Adrenal gland (tissue), 12 donors: Measurements from ENCODE around the gene NECTIN1. TPM values are rescaled to one million over a fixed set of nuclear protein-coding genes. Genes with fewer than 3 reads are reported as not detected.

Source experiments
- DNase-seq, 7 donors: peaks; one replicate each; pipeline ENCODE4 v3.0.0-alpha.2; 2019 to 2020
- H3K27ac ChIP-seq, 5 donors: fragments of 200-600 bp; sonication (generic) in 4 of 5; 1 replicate in 3 of 5; 2 replicates in 2 of 5; pipeline versions ENCODE4 v1.5.1 to v1.8.0; 2016 to 2020; ENCODE audit warnings: mild to moderate bottlenecking in 1 of 5
- H3K27me3 ChIP-seq: fragments of 200-600 bp; 2 replicates; pipeline ENCODE4 v1.8.0; 2021
- H3K36me3 ChIP-seq, 2 donors: fragments of 200-600 bp; replicated peaks in 1 of 2; 1 replicate in 1 of 2; 2 replicates in 1 of 2; pipeline versions ENCODE4 v1.5.1 to v1.8.0; 2018 to 2022
- H3K4me1 ChIP-seq, 2 donors: fragments of 200-600 bp; replicated peaks in 1 of 2; 1 replicate in 1 of 2; 2 replicates in 1 of 2; pipeline versions ENCODE4 v1.5.1 to v1.8.0; 2018 to 2021
- H3K4me3 ChIP-seq, 4 donors: fragments of 200-600 bp; sonication (generic) in 3 of 4; one replicate each; pipeline ENCODE4 v1.5.1; 2016 to 2018
- H3K9me3 ChIP-seq, 3 donors: fragments of 200-600 bp; sonication (generic) in 1 of 3; replicated peaks in 1 of 3; 1 replicate in 2 of 3; 2 replicates in 1 of 3; pipeline versions ENCODE4 v1.5.1 to v1.8.0; 2016 to 2021
- CTCF ChIP-seq, 6 experiments: fragments of 450-650 bp in 4 of 6; fragments of 200-600 bp in 2 of 6; sonication (generic) in 1 of 6; IDR thresholded peaks; 1 replicate in 5 of 6; 2 replicates in 1 of 6; pipeline versions ENCODE4 v1.5.1 to v1.8.0; 2016 to 2021; ENCODE audit warnings: antibody characterized with exemption in 6 of 6, mild to moderate bottlenecking in 2 of 6, moderate library complexity in 1 of 6
- POLR2A ChIP-seq, 2 donors: fragments of 450-650 bp; IDR thresholded peaks; one replicate each; pipeline ENCODE4 v1.6.1; 2017; ENCODE audit warnings: antibody characterized with exemption in 2 of 2, mild to moderate bottlenecking in 2 of 2, moderate library complexity in 1 of 2
- WGBS, 4 donors: extraction: QIAGEN DNeasy Blood & Tissue Kit in 2 of 4; methylation state at CpG; one replicate each; pipeline versions ENCODE4 v1.1.5 to v1.1.7; 2013 to 2017; 5-methylcytosine and 5-hydroxymethylcytosine counted together
- intact Hi-C, 2 donors: fragments of 100-400 bp; cut with DNase I; formaldehyde crosslinking; loops; one replicate each; pipeline versions ENCODE4 v1.14.1 to v1.15.0; 2022 to 2023
- polyA plus RNA-seq, 3 donors: library from polyadenylated mRNA; stranded (reverse); fragments of 200-250 nt in 2 of 3; fragments of 350-450 nt in 1 of 3; fragmentation: Illumina TruSeq in 1 of 3; extraction: RNeasy Lipid Tissue Mini Kit (QIAGEN cat#74804) in 1 of 3; gene quantifications; one replicate each; pipeline ENCODE4 v1.2.3, GENCODE V29; 2013 to 2014
- total RNA-seq, 9 donors: library from RNA; depleted of rRNA in 4 of 9; stranded (reverse); fragments of >200 nt in 4 of 9; fragments of 120-200 nt in 1 of 9; fragmentation: NEBNext Ultra II Directional in 1 of 9; extraction: Animal tissue kit (Norgen Biotek cat#: 25700) in 1 of 9; gene quantifications; one replicate each; pipeline versions ENCODE4 v1.1.0 to v1.2.4, GENCODE V29; 2013 to 2023
- donor health status: healthy with polysubstance abuse.
- donor health status: Bipolar disorder and iron deficiency.
- donor health status: DM: yes; HTN: yes; CAD: no.
- donor health status: DM: no; HTN: no; CAD: no.
- donor health status: DM: no; HTN: no; CAD: no.
- donor health status: DM: yes; HTN: yes; CAD: no.

The NECTIN1 gene
- total and polyA plus RNA-seq, 12 donors = 1.6 to 19.6 (median 5.4) TPM

GRCh38 chr11:119709638-119710346 is 19.2 kb downstream of the NECTIN1 start:
- no peak overlapping the region for H3K27ac ChIP-seq
- H3K4me3 ChIP-seq = no peak overlapping the region
- DNase-seq = peak in 1 of 7 donors; percentile 74
- no peaks in the 10 kb centered on the region for H3K36me3 ChIP-seq
- H3K4me1 ChIP-seq = no peaks in the 10 kb centered on the region
- no peaks in the 10 kb centered on the region for H3K9me3 ChIP-seq
- TF ChIP-seq CTCF (IDR thresholded peaks at IDR 0.05) = no peak
- TF ChIP-seq POLR2A (IDR thresholded peaks at IDR 0.05) = no peak
- no peaks in the 10 kb centered on the region for H3K27me3 ChIP-seq
- 54 to 66% (median 58%) methylated on average over 17 to 22 of the region's 22 CpGs for WGBS, 4 donors
- intact Hi-C loops = no loop called here

- Histone ChIP-seq H3K9me3 (no peaks in the 10 kb centered on the region), H3K36me3 (no peaks in the 10 kb centered on the region), H3K27ac (no peak overlapping the region), H3K4me3 (no peak overlapping the region), H3K4me1 (no peaks in the 10 kb centered on the region), H3K27me3 (no peaks in the 10 kb centered on the region)
- TF ChIP-seq CTCF (IDR thresholded peaks at IDR 0.05) = no peak
- TF ChIP-seq POLR2A (IDR thresholded peaks at IDR 0.05) = no peak
- DNase-seq = no peak
- intact Hi-C loops = no loop called here
- 72 to 80% (median 76%) methylated on average over 8 to 9 of the region's 9 CpGs for WGBS, 4 donors
Measured at GRCh38 chr11:119709171-119709570, 19.8 kb downstream of the NECTIN1 start.

GRCh38 chr11:119708384-119708783 is 20.6 kb downstream of the NECTIN1 start:
- no peaks in the 10 kb centered on the region for H3K4me1 ChIP-seq
- intact Hi-C loops = no loop called here
- H3K36me3 ChIP-seq = no peaks in the 10 kb centered on the region
- no peaks in the 10 kb centered on the region for H3K27me3 ChIP-seq
- H3K9me3 ChIP-seq = no peaks in the 10 kb centered on the region
- DNase-seq = no peak
- no peak overlapping the region for H3K4me3 ChIP-seq
- TF ChIP-seq POLR2A (IDR thresholded peaks at IDR 0.05) = no peak
- no peak for TF ChIP-seq CTCF (IDR thresholded peaks at IDR 0.05)
- WGBS, 4 donors = 80 to 84% (median 83%) methylated on average over 9 of the region's 9 CpGs
- H3K27ac ChIP-seq = no peak overlapping the region

GRCh38 chr11:119706887-119707286 is 22.1 kb downstream of the NECTIN1 start:
- DNase-seq = no peak
- Histone ChIP-seq H3K4me3 (no peak overlapping the region), H3K4me1 (no peaks in the 10 kb centered on the region), H3K9me3 (no peaks in the 10 kb centered on the region), H3K27ac (no peak overlapping the region), H3K27me3 (no peaks in the 10 kb centered on the region), H3K36me3 (no peaks in the 10 kb centered on the region)
- 86 to 100% (median 91%) methylated on average over 1 to 2 of the region's 2 CpGs for WGBS, 4 donors
- TF ChIP-seq CTCF (IDR thresholded peaks at IDR 0.05) (no peak), POLR2A (IDR thresholded peaks at IDR 0.05) (no peak)
- intact Hi-C loops = no loop called here
